ENCODE results near the gene APPL2.
A peak's percentile ranks its signal among the peaks of the same experiment; 100 is the strongest.

Gene APPL2

DNA sequence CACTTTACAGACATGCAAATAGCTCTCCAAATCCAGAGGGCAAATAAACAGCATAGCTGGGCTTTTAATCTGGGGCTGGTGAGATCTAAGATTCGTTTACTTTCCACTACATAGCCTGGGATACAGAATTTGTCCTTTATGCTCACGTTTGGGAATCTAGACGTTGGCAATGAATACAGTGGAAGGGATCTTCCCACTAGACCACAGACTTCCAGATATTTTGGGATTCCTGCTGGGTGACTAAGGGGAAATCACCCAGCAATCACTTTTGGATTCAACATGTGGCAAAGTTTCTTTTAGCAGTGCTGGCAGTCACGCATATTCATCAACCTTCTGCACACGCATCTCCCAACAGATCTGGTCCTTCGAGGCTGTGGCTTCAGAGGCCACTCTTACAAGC is 23.5 kb downstream of the APPL2 start:
- no peak overlapping the region for H3K4me3 ChIP-seq (ENCODE audit: severe bottlenecking)
- H3K4me1 ChIP-seq (ENCODE audit: insufficient read depth, poor library complexity, severe bottlenecking), result peaks cover 28% of the 10 kb centered on the region
- H3K9me3 ChIP-seq (ENCODE audit: severe bottlenecking), result no peaks in the 10 kb centered on the region
- no peaks in the 10 kb centered on the region for H3K27me3 ChIP-seq (ENCODE audit: insufficient read depth, poor library complexity, severe bottlenecking)
- ATAC-seq (ENCODE audit: low read depth) (no peak), DNase-seq (ENCODE audit: low spot score) (no peak)
- TF ChIP-seq, protein P1, sequence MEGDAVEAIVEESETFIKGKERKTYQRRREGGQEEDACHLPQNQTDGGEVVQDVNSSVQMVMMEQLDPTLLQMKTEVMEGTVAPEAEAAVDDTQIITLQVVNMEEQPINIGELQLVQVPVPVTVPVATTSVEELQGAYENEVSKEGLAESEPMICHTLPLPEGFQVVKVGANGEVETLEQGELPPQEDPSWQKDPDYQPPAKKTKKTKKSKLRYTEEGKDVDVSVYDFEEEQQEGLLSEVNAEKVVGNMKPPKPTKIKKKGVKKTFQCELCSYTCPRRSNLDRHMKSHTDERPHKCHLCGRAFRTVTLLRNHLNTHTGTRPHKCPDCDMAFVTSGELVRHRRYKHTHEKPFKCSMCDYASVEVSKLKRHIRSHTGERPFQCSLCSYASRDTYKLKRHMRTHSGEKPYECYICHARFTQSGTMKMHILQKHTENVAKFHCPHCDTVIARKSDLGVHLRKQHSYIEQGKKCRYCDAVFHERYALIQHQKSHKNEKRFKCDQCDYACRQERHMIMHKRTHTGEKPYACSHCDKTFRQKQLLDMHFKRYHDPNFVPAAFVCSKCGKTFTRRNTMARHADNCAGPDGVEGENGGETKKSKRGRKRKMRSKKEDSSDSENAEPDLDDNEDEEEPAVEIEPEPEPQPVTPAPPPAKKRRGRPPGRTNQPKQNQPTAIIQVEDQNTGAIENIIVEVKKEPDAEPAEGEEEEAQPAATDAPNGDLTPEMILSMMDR (IDR thresholded peaks at IDR 0.05; ENCODE audit: poor library complexity, severe bottlenecking), result no peak
- peaks cover 20% of the 10 kb centered on the region; the same call in 1 of the 2 replicates for H3K36me3 ChIP-seq (ENCODE audit: low read depth)
- peak overlapping the region; percentile 94 for H3K27ac ChIP-seq (ENCODE audit: poor library complexity, severe bottlenecking)

DNA sequence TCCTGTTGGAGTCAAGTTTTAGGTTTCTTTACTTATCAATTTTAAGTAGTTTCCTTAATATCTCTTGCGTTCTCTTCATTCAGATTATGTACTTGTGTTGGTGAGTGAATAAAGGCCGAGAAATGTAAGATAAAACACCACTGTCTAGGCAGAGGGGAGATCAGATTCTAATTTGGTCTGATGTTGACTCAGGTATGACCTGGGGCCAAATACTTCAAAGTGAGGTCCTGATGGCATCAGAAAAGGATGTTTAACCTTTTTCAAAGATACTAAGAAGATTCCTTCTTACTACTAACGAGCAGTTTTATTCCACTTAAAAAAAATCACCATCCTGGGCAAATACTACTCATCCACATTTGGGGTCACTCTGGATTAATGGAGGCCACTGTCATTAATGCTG is 26.9 kb downstream of the APPL2 start:
- H3K9me3 ChIP-seq (ENCODE audit: severe bottlenecking), result no peaks in the 10 kb centered on the region
- H3K4me1 ChIP-seq (ENCODE audit: insufficient read depth, poor library complexity, severe bottlenecking), result peaks cover 14% of the 10 kb centered on the region
- H3K4me3 ChIP-seq (ENCODE audit: severe bottlenecking), result no peak overlapping the region
- DNase-seq (ENCODE audit: low spot score) (no peak), ATAC-seq (ENCODE audit: low read depth) (no peak)
- H3K36me3 ChIP-seq (ENCODE audit: low read depth), result peaks cover 21% of the 10 kb centered on the region
- H3K27me3 ChIP-seq (ENCODE audit: insufficient read depth, poor library complexity, severe bottlenecking), result no peaks in the 10 kb centered on the region
- TF ChIP-seq, protein P1 (IDR thresholded peaks at IDR 0.05; ENCODE audit: poor library complexity, severe bottlenecking), result no peak
- H3K27ac ChIP-seq (ENCODE audit: poor library complexity, severe bottlenecking), result no peak overlapping the region

DNA sequence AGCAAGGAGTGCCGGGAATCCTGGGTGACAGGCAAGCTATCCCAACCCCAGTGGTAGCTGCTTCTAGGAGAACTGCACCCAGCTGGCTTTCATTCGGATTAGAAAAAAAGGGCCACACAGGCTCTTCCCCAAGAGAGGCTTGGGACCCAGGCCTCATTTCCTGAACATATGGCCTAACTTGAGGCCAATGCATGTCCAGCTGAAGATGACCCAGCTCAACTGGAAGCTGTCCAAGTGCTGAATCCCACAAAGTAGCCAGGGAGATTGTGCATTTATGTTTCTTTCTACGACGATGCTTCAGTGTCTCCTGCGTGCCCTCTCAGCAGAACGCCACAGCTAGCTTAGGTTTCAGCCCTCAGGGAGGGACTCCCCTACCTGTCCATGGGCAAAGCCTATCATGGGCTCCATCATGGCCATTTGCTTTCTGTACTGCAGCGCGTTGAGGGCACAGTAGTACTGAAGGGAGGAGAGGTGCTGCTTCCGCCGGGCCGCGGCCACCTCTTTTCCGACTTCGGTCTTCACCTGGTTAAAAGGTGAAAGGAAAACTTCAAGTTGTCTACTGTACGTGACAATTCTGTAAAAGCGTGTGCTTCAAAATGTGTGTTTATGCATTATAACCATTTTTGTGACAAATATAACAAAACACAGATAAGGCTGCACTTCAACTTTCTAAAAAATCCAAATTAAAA is 29.1 kb downstream of the APPL2 start:
- H3K9me3 ChIP-seq (ENCODE audit: severe bottlenecking), result no peaks in the 10 kb centered on the region
- TF ChIP-seq, protein P1 (IDR thresholded peaks at IDR 0.05; ENCODE audit: poor library complexity, severe bottlenecking), result no peak
- no peaks in the 10 kb centered on the region for H3K4me1 ChIP-seq (ENCODE audit: insufficient read depth, poor library complexity, severe bottlenecking)
- H3K27ac ChIP-seq (ENCODE audit: poor library complexity, severe bottlenecking), result no peak overlapping the region
- ATAC-seq (ENCODE audit: low read depth) (no peak), DNase-seq (ENCODE audit: low spot score) (no peak)
- peaks cover 31% of the 10 kb centered on the region for H3K36me3 ChIP-seq (ENCODE audit: low read depth)
- H3K4me3 ChIP-seq (ENCODE audit: severe bottlenecking), result no peak overlapping the region
- no peaks in the 10 kb centered on the region for H3K27me3 ChIP-seq (ENCODE audit: insufficient read depth, poor library complexity, severe bottlenecking)

DNA sequence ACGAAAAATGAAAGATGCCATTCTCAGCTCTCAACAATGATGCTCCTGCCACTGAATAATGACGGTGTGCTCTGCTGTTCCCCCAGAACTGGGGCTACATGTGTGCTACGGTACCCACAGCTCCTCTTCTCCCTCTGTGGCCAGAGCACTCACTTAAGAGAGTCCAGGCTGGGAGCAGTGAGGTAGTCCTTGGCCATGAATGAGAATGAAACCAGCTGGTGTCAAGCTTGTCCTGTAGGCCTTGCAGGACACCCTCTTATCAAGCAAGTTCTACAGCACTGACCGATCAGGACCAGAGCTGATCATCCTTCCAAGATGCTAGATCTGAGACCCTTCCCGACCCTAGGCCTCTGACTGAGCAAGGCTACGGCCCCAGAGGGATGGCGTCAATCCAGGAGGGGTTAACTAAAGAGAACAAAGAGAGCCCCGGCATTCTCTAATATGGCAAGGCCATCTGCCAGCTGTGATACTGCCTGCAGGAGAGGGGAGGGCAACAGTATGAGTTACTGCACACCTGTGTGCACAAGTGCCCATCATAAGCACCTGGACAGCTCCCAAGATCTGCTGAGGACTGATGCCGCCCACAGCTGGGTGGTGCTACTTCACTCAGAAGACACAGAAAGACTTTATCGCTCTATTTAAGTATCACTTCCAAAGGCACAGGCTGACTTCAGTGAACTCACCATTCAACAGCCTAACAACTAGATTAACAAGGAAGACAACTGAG is 30.5 kb downstream of the APPL2 start:
- Histone ChIP-seq H3K36me3 (ENCODE audit: low read depth) (peaks cover 31% of the 10 kb centered on the region), H3K9me3 (ENCODE audit: severe bottlenecking) (no peaks in the 10 kb centered on the region), H3K27ac (ENCODE audit: poor library complexity, severe bottlenecking) (no peak overlapping the region), H3K4me3 (ENCODE audit: severe bottlenecking) (no peak overlapping the region), H3K4me1 (ENCODE audit: insufficient read depth, poor library complexity, severe bottlenecking) (no peaks in the 10 kb centered on the region), H3K27me3 (ENCODE audit: insufficient read depth, poor library complexity, severe bottlenecking) (no peaks in the 10 kb centered on the region)
- ATAC-seq (ENCODE audit: low read depth), result peak; percentile 38; the same call in 1 of the 3 replicates
- TF ChIP-seq, protein P1 (IDR thresholded peaks at IDR 0.05; ENCODE audit: poor library complexity, severe bottlenecking), result no peak
- no peak for DNase-seq (ENCODE audit: low spot score)

DNA sequence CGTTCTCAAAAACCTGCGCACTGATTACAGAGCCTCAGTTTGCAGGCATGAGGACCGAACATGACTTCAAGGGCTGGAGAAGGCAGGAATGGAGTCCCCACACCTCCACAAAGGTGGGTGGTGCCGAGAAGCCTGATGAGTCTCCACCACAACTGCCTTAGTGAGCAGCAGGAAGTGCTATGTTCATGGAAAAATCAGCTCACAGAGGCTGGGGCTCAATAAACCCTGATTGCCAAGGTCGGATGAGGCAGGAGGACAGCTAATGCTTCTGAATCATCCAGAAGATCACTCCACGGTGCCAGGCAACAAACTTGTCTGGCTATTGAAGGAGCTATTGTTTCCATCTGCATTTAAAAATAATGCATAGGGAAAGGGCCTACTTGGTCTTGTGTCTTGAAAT is 31.1 kb downstream of the APPL2 start:
- Histone ChIP-seq H3K4me1 (ENCODE audit: insufficient read depth, poor library complexity, severe bottlenecking) (no peaks in the 10 kb centered on the region), H3K9me3 (ENCODE audit: severe bottlenecking) (no peaks in the 10 kb centered on the region), H3K36me3 (ENCODE audit: low read depth) (peaks cover 31% of the 10 kb centered on the region), H3K27me3 (ENCODE audit: insufficient read depth, poor library complexity, severe bottlenecking) (no peaks in the 10 kb centered on the region), H3K4me3 (ENCODE audit: severe bottlenecking) (no peak overlapping the region), H3K27ac (ENCODE audit: poor library complexity, severe bottlenecking) (no peak overlapping the region)
- ATAC-seq (ENCODE audit: low read depth), result peak; percentile 52; the same call in 2 of the 3 replicates
- no peak for DNase-seq (ENCODE audit: low spot score)
- TF ChIP-seq, protein P1 (IDR thresholded peaks at IDR 0.05; ENCODE audit: poor library complexity, severe bottlenecking), result no peak
